ENCODE measurements around the gene TSPAN18. TPM values are rescaled to one million over a fixed set of nuclear protein-coding genes. Genes with fewer than 3 reads are reported as not detected.

TSPAN18 gene, protein sequence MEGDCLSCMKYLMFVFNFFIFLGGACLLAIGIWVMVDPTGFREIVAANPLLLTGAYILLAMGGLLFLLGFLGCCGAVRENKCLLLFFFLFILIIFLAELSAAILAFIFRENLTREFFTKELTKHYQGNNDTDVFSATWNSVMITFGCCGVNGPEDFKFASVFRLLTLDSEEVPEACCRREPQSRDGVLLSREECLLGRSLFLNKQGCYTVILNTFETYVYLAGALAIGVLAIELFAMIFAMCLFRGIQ
- not detected for polyA plus RNA-seq (2012; ENCODE audit: insufficient read depth, insufficient read length)

DNA sequence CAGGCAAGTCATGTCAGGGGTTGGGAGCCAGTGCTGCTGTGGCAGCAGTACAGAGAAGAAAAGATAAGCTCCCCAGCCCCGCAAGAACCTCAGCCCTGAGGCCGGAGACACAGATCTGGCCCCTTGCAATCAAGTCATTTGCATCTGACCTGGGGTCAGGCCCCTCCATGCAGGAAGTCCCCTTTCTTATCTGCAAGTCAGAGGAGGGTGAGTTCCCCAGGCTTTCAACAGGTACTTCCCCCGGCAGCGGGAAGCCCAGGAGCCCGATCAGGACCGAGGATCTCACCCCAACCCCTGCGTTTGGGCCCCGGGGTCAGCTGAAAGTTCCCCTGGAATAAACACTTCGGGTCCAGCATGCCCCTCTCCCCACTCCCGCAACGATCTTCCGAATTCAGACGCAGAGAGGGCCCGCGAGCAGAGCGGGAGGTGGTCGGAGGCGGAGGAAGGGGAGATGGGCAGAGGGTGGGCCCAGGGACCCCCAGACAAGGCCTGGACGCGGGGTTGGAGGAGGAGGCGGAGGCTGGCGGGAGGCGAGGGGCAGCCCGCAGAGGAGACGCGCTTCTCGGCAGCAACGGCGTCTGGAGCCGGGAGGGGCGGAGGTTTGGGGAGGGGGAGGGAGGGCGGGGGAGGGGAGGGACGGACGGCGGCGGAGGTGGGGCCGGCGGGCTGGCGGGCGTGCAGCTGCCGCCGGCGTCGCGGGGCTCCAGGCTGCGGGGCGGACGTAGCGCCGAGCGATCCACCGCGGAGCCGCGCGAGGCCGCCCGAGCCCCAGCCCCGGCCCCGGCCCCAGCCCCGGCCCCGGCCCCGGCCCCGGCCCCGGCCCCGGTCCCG, at the start of gene TSPAN18:
TSS of gene TSPAN18 (plus strand) at position 680 of the 831 bp plus-strand sequence. CDS start 179,455 bp downstream, outside the sequence.
- H3K4me3 ChIP-seq (ENCODE audit: low read length) = no peak within 1 kb of the TSS; the same call in 1 of the 2 replicates
- no peak for DNase-seq (ENCODE audit: low read depth, low spot score)

DNA sequence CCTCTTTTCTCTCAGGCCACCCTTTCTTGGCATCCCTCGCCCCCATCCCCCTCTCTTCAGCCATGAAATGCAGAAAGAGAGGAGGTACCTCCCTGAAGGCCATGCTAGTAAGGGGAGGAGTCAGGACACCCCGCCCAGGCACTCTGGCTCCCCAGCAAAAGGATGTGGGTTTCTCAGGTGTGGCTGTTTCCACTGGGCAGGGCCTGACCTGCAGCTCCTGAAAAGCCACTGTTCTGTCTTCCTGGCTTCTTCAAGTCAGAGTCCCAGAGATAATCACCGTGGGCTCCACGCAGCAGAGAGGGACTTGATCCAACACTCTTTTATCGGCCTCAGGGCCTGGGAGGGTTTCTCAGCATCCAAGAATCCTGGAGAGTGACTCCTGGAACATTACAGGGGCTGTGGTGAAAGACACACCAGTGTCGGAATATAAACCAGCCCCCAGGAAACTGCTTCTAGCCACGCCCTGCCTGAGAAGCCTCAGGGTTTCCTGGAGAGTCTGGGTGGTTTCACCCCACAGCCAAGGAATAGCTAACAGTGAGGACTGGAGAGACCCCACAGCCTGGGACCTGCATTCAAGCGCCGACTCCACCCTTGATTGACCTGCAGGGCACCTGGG, 45.7 kb upstream of the TSPAN18 start:
- DNase-seq (ENCODE audit: low read depth, low spot score) = peak; percentile 54
- no peak overlapping the region for H3K4me3 ChIP-seq (ENCODE audit: low read length)

DNA sequence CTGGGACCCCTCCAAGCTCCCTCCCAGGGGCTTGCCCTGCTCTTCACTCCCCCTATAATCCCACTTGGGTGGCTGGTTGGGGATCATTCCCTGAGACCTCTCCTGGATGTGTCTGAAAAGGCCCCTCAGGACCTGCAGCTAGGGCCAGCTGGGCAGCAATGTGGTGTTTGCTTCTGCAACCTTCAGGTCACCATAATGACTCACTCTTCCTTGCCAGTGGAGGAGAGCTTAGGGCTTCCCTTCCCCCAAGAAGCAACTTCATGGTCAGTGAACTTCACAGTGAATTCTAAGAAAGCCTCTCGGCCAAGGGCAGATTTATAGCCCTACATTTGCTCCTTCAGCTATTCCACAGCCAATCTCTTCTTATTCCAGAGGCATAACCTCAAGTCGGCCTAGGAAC, 45.1 kb upstream of the TSPAN18 start:
- H3K4me3 ChIP-seq (ENCODE audit: low read length) = no peak overlapping the region
- DNase-seq (ENCODE audit: low read depth, low spot score) = no peak

DNA sequence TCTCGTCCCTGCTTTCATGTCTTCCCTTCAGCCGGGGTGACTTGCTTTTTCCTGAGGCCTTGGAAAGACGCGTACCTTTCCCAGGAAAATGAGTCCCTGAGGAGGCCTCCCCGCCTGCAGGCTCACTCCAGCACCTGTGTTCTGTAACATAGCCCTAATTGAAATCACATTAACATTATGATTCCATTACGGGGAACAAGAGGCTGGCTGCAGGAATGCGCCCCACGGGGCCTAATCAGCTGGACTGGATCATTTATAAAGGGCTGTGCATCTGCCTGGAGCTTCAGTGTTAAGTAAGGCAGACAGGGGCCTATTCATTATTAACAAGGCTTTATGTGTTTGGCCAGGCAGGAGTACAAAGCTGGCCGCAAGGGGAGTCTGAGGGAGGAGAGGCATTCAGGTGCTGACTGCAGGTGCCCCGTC, 41.9 kb upstream of the TSPAN18 start:
- DNase-seq (ENCODE audit: low read depth, low spot score) = no peak
- H3K4me3 ChIP-seq (ENCODE audit: low read length) = no peak overlapping the region

DNA sequence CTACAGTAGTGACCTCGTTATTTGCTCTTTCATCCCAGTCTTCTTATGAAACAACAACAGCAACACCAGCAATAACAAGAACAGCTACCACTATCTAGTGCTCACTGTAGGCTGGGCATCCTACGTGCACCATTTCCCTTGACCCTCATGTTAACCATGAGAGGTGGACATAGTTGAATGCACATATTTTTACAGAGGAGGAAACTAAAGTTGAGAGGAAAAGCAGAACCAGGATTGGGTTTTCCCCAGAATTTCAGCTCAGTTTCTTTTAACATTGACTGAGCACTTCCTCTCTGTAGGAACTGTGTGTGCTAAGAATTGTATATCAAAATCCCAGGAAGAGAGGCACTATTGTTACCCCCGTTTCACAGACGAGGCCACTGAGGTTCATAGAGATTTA, 39.4 kb upstream of the TSPAN18 start:
- DNase-seq (ENCODE audit: low read depth, low spot score) = no peak
- H3K4me3 ChIP-seq (ENCODE audit: low read length) = no peak overlapping the region

DNA sequence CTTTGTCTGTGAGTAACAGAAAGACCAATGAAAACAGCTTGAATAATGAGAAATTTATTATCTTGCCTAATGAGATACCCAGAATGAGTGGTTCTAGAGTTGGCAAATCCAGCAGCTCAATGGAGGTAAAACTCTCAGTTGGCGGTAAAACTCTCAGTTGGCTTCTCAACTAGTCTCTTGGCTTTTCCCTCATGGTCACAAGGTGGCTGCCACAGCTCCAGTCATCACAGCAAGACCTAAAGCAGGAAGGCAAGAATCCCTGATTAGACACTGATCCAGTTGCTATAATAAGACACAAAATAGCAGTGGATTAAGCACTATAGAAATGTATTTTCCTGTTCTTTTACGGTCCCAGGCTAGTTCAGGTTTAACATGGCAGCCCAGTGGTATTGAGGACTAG, 37.5 kb upstream of the TSPAN18 start:
- no peak for DNase-seq (ENCODE audit: low read depth, low spot score)
- no peak overlapping the region for H3K4me3 ChIP-seq (ENCODE audit: low read length)

DNA sequence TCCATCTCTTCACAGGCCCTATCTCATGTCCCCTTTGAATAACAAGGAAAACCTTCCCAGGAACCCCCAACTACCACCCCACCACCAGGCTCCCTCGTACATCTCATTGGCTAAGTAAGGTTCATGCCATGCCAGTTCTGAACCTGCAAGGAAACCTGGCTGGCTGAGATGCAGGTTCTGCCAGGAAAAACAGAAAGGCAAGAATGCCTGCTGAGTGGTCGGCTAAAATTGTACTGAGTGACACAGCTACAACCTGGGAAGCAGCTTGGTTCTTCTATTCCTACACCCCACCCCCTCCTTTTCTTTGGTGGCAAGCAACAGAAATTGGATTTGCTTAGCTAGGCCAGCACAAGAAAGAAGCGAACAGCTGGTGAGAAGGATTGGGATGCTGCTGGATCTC, 36.1 kb upstream of the TSPAN18 start:
- H3K4me3 ChIP-seq (ENCODE audit: low read length) = no peak overlapping the region
- DNase-seq (ENCODE audit: low read depth, low spot score) = no peak

DNA sequence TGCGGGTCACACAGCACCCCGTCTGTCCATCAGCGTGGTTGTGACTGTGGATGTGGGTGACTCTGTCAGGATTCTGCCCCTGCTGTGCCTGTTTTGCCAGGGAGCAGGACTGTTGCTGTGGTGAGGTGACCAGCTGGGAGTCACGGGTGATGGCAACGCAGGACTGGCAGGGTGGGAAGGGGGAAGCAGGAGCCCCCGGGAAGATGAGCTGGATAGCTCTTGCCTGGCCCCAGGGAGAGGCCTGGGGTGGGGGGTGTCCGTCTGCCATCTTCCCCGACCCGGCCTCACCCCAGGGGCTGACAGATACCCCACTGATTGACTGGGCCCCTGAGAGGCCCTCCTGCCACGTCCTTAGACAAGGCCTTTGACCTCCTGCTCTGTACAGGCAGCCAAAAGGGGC, 34.3 kb upstream of the TSPAN18 start:
- H3K4me3 ChIP-seq (ENCODE audit: low read length) = no peak overlapping the region
- DNase-seq (ENCODE audit: low read depth, low spot score) = no peak

DNA sequence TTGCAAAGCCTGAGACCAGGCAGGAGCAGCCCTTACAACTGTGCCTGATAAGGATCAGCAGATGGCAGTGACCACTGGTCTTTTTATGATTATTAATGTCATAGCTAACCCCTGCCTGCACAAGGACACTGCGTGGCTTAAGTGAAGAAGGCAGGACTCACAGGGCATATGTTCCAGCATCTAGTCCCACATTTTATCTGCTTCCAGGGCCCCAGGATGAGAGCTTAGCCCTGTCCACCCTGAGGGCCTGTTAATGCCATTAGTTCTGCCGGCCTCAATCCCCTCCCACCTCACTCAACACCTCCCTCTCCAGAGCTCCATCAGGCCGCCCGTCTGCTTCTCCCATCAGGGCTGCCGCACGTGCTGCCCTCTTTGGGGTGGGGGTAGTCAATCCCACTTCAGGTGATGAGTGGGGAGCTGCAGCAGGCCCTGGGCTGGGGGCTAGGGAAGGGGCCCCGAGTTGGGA, 33.1 kb upstream of the TSPAN18 start:
- no peak for DNase-seq (ENCODE audit: low read depth, low spot score)
- H3K4me3 ChIP-seq (ENCODE audit: low read length) = no peak overlapping the region

DNA sequence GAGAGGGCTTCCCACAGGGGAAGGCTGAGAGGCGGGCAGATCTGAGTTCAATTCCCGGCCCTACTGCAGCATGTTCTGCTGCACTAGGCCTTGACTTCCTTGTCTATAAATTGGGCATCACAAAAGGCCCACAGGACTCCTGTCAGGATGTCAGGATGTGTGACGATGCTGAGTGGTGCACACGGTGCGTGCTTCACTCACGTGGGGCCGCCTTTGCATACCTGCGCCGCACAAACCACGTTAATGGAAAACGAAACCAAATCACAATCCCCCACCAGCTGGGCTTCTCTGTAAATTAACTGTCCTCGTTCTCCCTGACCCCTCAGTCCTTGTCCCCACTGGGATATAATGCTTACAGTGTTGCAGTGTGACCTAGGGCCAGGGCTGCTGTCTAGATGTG, 32.3 kb upstream of the TSPAN18 start:
- DNase-seq (ENCODE audit: low read depth, low spot score) = no peak
- no peak overlapping the region for H3K4me3 ChIP-seq (ENCODE audit: low read length)

DNA sequence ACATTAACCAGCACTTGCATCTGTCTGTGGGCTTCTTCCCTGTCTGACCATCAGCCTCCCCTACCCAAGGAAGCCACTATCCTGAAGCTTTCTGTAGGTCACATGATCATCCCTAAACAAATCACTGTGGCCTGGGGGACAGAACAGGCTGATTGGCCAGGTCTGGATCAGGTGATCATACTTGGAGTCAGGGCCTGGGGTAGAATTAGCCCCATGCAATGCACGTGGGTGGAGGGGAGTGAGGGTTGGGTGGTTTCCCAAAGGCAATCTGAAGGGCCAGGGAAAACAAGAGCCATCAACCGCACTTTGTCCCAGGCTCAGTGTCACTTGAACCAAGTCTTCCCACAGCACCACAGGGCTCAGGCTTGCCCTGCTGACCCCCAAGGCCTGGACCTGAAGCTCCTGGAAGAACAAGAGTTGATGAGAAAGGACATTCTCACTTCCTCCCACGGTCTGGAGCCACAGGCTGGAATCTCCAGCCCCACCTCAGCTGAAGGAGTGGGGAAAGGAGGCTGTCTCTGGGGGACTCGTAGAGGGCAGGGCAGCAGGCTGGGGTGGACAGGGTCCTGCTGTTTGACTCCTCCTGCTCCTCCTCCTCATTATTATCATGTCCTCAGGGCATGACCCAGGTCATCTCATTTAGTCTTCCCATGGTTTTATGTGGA, 31.5 kb upstream of the TSPAN18 start:
- no peak for DNase-seq (ENCODE audit: low read depth, low spot score)
- H3K4me3 ChIP-seq (ENCODE audit: low read length) = no peak overlapping the region

DNA sequence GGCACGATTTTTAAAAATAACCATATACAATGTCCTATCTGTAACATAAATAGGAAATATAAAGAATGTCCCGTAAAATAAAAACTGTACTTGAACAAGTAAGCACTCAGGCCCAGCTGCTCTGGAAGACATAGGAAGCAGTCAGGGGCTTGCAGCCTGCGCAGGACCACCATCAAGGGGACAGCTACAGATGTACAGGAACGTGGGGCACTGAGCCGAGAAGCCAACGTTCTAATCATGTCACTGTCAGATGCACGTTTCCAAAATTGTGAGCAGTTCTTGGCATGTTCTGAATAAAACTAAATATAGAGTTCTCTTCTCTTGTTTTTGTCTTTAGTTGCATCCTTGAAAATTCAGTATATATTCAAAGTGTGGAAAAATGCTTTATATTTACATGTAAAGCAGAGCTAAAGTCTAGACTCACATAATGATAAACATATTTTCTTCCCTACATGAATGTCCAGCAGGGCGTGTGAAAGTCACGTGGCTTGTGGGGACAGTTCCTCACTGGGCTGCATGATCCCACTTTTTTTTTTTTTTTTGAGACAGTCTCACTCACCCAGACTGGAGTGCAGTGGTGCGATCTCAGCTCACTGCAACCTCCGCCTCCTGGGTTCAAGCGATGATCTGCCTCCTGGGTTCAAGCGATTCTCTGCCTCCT, 28.4 kb upstream of the TSPAN18 start:
- H3K4me3 ChIP-seq (ENCODE audit: low read length) = no peak overlapping the region
- no peak for DNase-seq (ENCODE audit: low read depth, low spot score)

DNA sequence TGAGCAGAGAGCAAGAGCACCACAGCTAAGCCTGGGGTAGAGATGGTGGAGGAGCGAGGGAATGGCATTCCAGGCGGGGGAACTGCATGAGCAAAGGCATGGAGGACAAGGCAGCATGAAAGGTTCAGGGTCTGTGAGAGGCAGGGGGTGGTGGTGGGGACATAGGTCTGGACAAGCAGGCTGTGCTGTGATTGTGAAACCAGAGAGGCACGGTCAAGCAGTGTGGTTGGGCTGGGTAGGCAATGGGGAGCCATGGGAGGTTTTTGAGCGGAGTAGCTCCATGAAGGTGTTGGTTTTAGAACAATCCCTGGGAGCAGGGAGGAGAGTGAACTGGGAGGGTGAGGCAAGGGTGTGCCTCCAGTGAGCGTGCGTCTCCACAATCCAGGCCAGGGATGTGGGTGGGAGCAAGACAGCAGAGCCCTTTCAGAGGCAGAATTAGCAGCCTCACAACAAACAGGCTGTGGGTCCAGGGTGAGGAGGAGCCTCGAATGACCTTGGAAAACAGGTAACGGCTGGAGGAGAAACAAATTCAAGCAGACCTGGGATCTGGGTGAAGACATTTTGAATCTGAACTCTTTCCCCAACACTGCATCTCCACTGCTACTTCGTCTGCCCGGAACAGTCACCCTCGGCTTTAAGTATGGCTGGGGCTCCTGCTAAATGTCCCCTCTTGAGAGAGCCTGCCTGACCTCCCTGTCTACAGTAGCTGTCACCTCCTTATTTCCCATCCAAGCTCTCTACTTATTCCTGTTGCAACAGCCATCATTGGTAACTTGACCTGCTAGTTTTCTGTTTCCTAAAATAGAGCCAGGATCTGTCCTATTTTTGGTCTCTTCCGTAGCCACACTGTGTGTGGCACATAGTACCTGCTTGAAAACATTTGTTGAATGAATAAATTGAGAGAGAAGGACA, 27.0 kb upstream of the TSPAN18 start:
- no peak for DNase-seq (ENCODE audit: low read depth, low spot score)
- no peak overlapping the region for H3K4me3 ChIP-seq (ENCODE audit: low read length)

DNA sequence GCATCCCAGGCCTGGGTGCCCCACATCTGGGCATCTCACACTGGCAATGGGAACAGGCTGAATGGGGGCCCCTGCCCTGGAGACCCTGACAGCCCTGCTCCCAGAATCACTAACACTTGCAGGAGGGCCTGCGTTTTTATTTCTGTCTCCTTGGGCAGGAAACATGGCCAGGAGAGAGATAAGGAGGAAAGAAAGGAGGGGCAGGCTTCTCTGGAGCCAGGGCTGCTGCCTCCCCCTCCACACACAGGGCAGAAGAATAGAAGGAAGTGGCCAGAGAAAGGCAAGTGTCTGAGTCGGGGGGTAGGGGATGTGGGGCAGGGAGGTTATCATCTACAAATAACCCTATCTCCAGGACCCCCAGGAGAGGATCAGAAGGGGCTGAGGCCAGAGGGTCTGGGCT, 25.5 kb upstream of the TSPAN18 start:
- H3K4me3 ChIP-seq (ENCODE audit: low read length) = no peak overlapping the region
- no peak for DNase-seq (ENCODE audit: low read depth, low spot score)

DNA sequence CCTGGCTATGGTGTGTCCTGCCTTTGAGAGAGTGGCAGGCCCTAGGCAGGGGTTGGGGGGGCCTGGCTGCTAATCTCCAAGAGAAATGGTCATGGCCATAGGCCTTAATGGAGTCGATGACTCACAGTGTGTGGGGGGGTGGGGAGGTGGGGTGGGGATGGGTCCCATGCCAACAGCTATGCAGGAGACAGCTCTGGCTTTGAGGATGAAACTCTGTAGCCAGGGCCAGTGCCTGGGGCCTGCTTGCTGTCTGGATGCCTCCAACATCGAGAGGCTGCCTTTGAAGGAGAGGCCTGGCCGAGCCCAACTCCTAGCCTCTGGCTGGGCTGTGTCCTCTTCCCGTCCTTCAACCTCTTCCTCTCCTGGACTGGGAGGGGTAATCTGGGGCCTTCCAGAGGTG, 23.9 kb upstream of the TSPAN18 start:
- H3K4me3 ChIP-seq (ENCODE audit: low read length) = no peak overlapping the region
- DNase-seq (ENCODE audit: low read depth, low spot score) = no peak

DNA sequence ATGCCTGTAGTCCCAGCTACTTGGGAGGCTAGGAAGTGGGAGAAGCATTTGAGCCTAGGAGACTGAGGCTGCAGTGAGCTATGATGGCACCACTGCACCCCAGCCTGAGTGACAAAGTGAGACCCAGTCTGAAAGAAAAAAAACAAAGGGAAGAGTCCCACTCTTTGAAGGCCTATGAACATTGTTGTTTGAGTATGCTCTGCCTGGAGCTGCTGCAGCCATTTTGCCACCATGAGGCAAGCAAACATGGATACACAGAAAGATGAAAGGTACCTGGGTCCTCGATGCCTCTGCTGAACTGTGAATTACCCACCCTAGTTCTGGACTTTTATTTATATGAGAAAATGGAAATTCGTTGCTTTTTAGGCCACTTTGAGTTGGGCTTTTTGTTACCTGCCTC, 19.7 kb upstream of the TSPAN18 start:
- DNase-seq (ENCODE audit: low read depth, low spot score) = no peak
- H3K4me3 ChIP-seq (ENCODE audit: low read length) = no peak overlapping the region

DNA sequence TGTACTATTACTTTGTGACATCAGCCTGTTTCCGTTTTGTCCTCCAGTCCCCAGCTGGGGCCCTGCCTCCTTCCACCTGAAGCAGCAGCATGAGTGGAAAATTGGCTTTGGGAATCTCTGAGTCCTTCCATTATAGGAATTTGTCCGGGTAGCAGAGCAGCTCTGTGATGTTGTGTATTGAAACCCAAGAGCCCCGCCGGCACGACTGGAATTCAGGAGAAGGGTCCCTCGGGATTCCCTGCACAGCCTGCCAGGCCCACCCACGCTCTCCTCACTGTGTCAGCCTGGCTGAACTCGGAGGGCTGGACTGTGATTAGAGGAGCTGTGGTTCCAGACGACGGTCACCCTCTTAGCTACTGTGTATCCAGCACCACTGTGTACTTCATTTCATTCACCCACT, 18.8 kb upstream of the TSPAN18 start:
- no peak for DNase-seq (ENCODE audit: low read depth, low spot score)
- no peak overlapping the region for H3K4me3 ChIP-seq (ENCODE audit: low read length)

Data from Jurkat, Clone E6-1 (cell line).